HG02642 (cell line): Measurements from ENCODE around the gene NR2C1.

Experiments
- ATAC-seq: cut with Tn5 transposase; IDR thresholded peaks from one replicate; pipeline ENCODE4 v1.9.1; 2021; ENCODE audit warnings: mild to moderate bottlenecking; ENCODE audit not compliant: unreplicated experiment, poor library complexity

Gene NR2C1

DNA sequence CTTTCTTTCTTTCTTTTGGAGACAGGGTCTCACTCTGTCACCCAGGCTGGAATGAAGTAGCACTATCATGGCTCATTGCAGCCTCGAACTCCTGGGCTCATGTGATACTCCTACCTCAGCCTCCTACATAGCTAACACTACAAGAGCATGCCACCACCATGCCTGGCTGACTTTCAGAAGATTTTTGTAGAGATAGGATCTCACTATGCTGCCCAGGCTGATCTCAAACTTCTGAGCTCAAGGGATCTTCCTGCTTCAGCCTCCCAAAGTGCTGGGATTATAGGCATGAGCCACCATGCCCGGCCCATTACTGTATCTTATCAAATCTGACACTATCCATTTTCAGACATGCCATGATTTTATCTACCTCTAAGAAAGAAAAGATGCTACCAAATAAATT, 101.5 kb downstream of the NR2C1 start:
- no peak for ATAC-seq

DNA sequence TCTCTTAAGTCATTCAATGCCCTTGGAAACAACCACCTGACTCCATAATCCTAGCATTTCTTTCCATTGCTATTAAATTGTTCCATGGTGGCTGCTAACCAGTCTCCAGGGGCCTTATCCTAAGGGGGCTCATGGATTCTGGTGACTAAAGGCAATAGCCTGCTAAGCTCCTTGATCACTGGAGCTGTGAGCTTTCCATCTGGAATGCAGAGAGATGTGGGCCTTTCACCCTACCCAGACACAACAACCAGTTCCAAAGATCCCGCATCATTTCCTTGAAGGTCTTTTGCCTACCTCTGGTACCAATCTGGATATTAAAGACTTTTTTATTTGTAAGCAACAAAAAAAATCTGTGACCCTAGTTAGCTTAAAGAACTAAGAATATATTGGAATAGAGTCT, 102.9 kb downstream of the NR2C1 start:
- ATAC-seq = no peak
